ENCODE data around the gene KRTAP10-1. TPM values are rescaled to one million over a fixed set of nuclear protein-coding genes. Genes with fewer than 3 reads are reported as not detected.
"Not testable (repeated sequence)": the region's sequence is repeated elsewhere in the genome, so short reads cannot be mapped to it uniquely, and the experiment has no call there.

KRTAP10-1 gene
- total RNA-seq, 1 donor from 2014 or later, result 0.30 TPM

GRCh38 chr21:44515359-44516165 lies 24.4 kb downstream of the KRTAP10-1 start:
- DNase-seq, result no peak

GRCh38 chr21:44514746-44515358 lies 25.1 kb downstream of the KRTAP10-1 start:
- no peak for DNase-seq

GRCh38 chr21:44514218-44514520 lies 25.8 kb downstream of the KRTAP10-1 start:
- no peak for DNase-seq

GRCh38 chr21:44513389-44514217 lies 26.4 kb downstream of the KRTAP10-1 start:
- no peak for DNase-seq

GRCh38 chr21:44512496-44513388 lies 27.3 kb downstream of the KRTAP10-1 start:
- no peak for DNase-seq

GRCh38 chr21:44511938-44512275 lies 28.1 kb downstream of the KRTAP10-1 start:
- no peak for DNase-seq

GRCh38 chr21:44511219-44511937 lies 28.6 kb downstream of the KRTAP10-1 start:
- no peak for DNase-seq

GRCh38 chr21:44510508-44511218 lies 29.3 kb downstream of the KRTAP10-1 start:
- no peak for DNase-seq

- no peak for DNase-seq
Observed at GRCh38 chr21:44510109-44510507, 29.9 kb downstream of the KRTAP10-1 start.

GRCh38 chr21:44509539-44509938 lies 30.5 kb downstream of the KRTAP10-1 start:
- no peak for DNase-seq

GRCh38 chr21:44508711-44509445 lies 31.1 kb downstream of the KRTAP10-1 start:
- no peak for DNase-seq

GRCh38 chr21:44508426-44508710 lies 31.6 kb downstream of the KRTAP10-1 start:
- DNase-seq, result no peak

GRCh38 chr21:44507673-44508425 lies 32.1 kb downstream of the KRTAP10-1 start:
- DNase-seq, result no peak

- no peak for DNase-seq
Observed at GRCh38 chr21:44506279-44507255, 33.4 kb downstream of the KRTAP10-1 start.

- DNase-seq, result no peak
Observed at GRCh38 chr21:44505673-44506278, 34.2 kb downstream of the KRTAP10-1 start.

GRCh38 chr21:44503901-44504399 lies 36.0 kb downstream of the KRTAP10-1 start:
- no peak for DNase-seq

- DNase-seq, result not testable (repeated sequence)
Observed at GRCh38 chr21:44503006-44503889, 36.7 kb downstream of the KRTAP10-1 start.
